NAMALWA (cell line): Measurements from ENCODE around the gene CDKN1B.

ENCODE experiments used
- DNase-seq: peaks from one replicate; pipeline ENCODE4 v3.0.0-alpha.2; 2015; ENCODE audit warnings: low spot score

Gene CDKN1B

DNA sequence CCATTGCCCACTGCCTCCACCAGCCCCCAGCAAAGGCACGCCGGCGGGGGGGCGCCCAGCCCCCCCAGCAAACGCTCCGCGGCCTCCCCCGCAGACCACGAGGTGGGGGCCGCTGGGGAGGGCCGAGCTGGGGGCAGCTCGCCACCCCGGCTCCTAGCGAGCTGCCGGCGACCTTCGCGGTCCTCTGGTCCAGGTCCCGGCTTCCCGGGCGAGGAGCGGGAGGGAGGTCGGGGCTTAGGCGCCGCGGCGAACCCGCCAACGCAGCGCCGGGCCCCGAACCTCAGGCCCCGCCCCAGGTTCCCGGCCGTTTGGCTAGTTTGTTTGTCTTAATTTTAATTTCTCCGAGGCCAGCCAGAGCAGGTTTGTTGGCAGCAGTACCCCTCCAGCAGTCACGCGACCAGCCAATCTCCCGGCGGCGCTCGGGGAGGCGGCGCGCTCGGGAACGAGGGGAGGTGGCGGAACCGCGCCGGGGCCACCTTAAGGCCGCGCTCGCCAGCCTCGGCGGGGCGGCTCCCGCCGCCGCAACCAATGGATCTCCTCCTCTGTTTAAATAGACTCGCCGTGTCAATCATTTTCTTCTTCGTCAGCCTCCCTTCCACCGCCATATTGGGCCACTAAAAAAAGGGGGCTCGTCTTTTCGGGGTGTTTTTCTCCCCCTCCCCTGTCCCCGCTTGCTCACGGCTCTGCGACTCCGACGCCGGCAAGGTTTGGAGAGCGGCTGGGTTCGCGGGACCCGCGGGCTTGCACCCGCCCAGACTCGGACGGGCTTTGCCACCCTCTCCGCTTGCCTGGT is at the start of gene CDKN1B:
CDKN1B (plus strand) TSS at position 576 of the 793 bp plus-strand sequence. CDS start 472 bp downstream, outside the sequence.
- peak; percentile 90 for DNase-seq

DNA sequence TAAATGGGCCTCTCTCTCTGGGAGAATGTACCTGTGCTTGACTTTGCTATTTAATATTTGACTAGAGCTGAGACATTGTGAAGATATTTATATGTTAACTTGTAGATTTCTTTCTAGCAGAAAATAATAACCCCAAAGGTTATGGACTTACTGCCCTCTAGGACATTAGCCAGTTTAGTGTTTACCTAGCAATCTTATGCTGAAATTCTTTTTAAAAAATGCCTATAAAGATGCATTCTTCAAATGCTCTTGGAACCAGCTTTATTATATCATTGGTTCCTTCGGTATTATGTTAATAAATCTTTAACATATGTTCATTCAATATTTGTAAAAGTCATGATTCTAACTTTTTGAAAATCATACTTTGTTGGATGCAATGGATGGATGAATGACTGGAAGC is 49.2 kb upstream of the CDKN1B start:
- no peak for DNase-seq

- no peak for DNase-seq
Observed at GRCh38 chr12:12669020-12669419, 48.1 kb upstream of the CDKN1B start.

DNA sequence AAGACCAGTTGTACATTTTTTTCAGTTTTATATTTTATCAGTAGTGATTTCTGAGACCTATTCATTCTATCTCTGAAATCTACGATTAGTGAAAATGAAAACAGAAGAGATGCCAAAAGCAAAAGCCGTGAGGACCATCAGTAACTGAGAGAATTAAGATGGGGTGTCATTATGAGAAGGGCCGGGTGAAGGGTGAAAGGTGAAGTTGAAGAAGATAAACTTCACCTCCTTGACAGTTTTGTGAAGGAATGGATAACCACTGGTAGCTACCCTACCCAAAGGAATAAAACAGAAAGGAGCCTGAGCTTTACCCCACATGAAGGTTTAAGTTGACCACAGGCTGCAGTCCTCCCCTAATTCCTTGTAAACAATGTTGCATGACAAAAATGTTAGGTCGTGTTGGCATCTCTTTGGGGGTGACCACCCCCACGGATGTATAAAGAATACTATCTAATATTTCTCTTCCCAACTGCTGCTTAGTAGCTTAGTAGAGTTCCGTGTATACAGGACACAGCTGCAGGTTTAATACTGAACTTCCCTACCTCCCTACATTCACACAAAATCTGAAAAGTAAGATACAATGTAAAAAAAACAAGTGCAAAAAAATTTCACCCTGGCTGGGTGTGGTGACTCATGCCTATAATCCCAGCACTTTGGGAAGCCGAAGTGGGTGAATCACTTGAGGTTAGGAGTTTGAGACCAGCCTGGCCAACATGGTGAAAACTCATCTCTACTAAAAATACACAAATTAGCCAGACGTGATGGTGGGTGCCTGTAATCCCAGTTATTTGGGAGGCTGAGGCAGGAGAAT is 45.1 kb upstream of the CDKN1B start:
- no peak for DNase-seq

GRCh38 chr12:12673296-12673695 is 43.9 kb upstream of the CDKN1B start:
- DNase-seq = no peak

DNA sequence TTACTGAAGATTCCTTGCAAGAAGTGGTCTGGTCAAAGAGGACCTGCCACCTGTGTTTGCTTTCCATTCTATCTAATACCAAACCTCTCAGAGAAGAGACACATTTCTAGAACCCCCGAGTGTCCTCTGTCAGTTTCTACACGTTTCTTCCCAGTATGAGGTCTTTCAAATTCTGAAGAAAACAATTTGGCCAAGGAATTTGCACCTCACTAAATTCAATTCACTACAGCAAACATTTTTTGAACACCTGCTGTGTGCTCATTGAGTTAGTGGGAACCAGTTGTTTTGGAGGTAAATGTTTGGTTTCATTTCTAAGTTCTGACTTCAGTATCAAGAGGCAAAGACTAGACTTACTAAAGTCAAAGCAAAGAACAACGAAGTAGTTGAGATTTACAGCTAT is 40.6 kb upstream of the CDKN1B start:
- no peak for DNase-seq

GRCh38 chr12:12681061-12681765 is 36.0 kb upstream of the CDKN1B start:
- no peak for DNase-seq

DNA sequence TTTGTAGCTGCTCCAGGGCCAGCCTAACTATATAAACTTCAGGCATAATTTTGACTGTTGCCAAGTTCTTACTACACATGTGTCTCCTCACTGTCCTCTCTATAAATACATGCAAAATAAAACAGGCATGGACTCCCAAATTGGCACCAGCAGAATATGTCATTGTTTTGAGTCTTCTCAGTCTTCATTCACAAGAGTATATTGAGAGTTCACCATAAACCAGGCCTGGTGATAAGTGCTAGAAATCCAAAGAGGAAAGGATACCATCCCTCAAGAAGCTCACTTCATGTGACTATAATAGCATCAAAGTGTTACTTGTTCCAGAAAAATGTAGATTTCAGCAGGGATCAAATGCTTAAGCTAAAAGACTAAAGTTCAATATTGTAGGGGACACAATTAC is 34.9 kb upstream of the CDKN1B start:
- DNase-seq = no peak

GRCh38 chr12:12683136-12683697 is 34.0 kb upstream of the CDKN1B start:
- no peak for DNase-seq

DNA sequence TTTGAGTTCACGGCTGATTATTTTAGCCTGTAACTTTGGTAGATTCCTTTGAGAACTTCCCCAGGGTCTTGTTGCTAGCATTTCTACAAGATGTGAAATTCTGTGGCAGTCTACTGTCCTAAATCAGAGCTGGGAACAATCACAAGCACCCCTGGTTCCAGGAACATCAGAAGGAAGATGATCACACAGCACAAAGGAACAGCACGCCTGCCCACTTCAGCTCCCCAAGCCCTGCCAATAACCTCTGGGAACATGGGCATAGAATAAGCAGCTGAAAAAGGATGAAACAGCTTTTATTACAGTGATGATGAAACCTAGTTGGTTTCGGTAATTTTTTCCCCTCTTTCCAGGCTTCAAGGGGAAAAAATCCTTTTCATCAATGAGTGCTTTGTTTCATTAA is 33.4 kb upstream of the CDKN1B start:
- DNase-seq = no peak

DNA sequence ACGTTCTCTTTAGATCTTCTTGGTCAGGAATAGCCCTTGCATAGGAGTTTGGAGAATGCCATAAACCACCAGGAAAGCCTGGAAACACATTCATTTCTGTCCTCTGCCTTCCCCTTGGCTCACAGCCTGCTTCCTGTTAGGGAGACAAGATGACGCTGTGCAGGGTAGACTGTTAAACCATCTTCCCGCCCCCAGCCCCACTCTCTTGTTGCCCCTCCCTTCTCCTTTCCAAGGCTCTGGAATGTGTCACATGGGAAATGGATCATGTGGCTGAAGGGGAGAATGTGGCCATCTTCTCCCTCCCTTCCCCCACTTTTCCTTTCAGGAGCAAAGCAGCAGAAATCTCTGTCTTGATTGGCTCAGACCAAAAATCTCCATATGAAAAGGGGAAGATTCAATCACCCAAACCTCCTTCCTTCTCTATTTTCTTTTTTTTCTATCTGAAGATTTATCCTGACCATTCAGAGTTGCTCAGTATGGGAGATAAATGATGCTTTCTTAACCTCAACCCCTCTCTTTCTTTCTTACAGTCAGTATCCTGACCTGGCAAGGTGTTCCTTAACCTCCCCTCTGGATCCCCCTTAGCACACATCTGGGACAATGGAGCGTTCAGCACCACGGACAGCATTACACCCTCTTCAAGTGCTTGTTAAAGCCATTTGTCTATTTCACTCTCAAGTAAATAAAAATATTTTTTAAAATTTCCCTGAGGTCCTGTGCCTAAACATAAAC is 32.6 kb upstream of the CDKN1B start:
- DNase-seq = peak; percentile 42

- no peak for DNase-seq
Observed at GRCh38 chr12:12685305-12685704, 31.9 kb upstream of the CDKN1B start.

DNA sequence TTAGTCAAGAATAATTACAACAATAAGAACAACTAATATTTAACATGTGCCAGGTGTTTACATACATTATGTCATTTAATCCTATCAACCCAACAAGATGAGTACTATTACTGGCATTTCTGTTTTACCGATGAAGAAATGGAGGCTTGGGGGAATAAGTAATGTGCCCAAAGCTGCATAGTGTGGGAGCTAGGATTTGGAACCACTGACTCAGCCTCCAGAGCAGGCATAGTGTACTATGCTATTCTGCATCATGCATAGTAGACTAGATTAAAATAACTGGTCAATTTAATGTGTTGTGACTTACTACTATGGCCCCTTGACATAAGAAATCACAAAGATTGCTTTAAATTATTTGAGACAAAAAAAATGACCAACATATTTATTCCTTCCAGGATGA is 30.7 kb upstream of the CDKN1B start:
- no peak for DNase-seq

- DNase-seq = no peak
Observed at GRCh38 chr12:12686925-12687324, 30.2 kb upstream of the CDKN1B start.

DNA sequence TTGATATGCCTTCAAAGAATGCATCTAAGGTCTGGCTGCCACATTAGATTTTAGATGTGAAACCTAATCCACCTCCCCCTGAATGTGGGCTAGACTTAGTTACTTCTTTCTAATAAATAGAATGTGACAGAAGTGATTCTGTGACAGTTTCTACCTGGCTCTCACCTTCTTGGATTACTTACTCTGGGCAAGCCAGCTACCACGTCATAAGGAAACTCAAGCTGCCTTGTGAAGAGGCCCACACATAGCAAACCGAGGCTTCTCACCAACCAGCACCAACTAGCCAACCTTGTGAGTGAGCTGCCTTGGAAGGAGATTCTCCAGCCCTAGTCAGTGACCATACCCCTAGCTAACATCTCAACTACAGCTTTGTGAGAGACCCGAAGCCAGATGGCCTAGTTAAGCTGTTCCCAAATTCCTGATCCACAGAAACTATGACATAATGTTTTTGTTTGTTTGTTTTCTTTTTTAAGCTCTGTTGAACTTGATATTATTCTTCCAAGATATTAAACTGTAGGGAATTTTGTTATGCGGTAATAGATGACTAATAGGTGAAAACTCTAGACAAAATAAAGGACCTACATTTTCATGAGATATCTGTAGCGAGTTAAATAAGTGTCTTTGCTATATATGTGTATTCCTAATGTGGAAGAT is 27.4 kb upstream of the CDKN1B start:
- no peak for DNase-seq

DNA sequence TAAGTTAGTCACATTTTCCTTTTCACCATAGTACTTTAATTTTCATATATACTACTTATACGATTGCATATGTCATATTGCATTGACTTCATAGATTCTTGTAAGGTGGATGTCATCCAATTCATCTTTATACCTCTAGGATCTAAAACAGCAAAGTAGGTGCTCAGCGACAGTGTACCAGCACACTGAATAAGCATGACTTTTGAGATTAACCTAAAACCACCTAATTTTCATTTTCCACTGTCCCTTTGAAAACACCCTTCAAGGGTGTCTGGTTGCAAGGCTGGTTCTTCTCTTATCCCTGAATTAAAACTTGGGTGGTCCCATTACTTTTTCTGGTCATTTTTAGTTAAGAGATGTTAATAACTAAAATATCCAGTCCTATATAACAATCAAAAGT is 25.6 kb upstream of the CDKN1B start:
- no peak for DNase-seq

DNA sequence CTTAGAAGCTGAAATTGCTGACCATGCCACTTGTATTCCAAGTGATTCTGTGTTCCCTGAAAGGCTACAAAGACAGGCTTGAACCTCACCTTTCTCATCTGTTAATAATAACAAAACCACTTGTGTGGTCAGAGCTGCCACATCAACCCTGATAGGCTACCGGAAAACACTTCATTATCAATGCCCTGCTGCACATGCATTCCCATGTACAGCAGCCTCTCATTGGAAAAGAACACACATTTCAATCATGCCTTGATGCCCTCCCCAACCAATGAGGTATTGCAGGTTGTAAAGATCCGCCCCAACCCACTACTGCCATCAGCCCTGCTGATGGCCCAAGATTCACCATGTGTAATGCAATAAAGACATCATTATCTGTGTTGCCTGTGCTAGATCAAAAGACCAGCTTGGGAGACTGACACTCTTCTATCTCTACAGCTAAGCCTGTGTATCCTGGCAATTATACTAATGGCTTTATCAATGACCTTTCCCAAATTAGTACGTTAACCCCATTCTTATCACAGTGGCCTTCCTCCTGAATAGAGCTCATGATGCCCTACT is 24.0 kb upstream of the CDKN1B start:
- DNase-seq = no peak

- peak; percentile 96 for DNase-seq
Observed at GRCh38 chr12:12696562-12697383, 20.4 kb upstream of the CDKN1B start.

DNA sequence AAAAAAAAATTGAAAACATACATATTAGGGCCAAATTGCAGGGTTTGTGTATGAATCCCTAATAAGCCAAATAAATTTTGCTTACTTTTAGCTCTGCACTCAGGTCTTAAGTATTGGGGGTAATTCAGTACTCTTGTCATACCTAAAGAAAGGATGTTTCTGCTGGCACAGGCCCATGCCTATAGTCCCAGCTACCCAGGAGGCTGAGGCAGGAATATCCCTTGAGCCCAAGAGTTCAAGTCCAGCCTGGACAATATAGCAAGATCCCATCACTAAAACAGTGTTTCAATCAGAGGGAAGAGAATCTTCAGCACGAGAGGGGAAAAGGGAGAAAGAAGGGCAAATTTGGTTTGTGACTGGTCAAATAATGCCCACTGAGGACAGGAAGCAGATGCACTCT is 17.8 kb upstream of the CDKN1B start:
- no peak for DNase-seq

DNA sequence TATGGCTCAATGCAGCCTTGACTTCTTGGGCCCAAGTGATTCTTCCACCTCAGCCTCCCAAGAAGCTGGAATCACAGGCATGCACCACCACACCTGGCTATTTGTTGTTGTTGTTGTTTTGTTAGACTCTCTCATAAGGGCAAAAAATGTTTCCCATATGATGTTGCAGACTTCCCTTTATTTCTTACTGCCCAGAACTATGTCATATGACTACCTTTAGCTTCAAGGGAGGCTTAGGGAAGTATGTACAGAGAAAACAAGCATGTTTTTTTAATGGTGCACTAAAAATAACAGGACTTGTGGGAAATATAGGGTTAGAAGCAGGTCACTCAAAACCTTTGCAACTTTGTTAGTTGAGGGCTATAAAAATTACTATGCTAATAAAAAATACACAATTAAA is 16.9 kb upstream of the CDKN1B start:
- no peak for DNase-seq
